Peyer's patch (tissue), 4 donors: ENCODE results near the gene NUMA1.

Experiments
- CTCF ChIP-seq, 6 experiments: fragments of 450-650 bp in 4 of 6; fragments of 200-600 bp in 2 of 6; sonication (generic) in 1 of 6; IDR thresholded peaks; one replicate each; pipeline ENCODE4 v1.5.1; 2017 to 2019; ENCODE audit warnings: antibody characterized with exemption in 6 of 6, mild to moderate bottlenecking in 3 of 6, moderate library complexity in 1 of 6
- POLR2A ChIP-seq, 2 donors: fragments of 450-650 bp; IDR thresholded peaks; one replicate each; pipeline ENCODE4 v1.5.1; 2017; ENCODE audit warnings: antibody characterized with exemption in 2 of 2, mild to moderate bottlenecking in 2 of 2, moderate library complexity in 2 of 2

- TF ChIP-seq CTCF (IDR thresholded peaks at IDR 0.05) (no peak), POLR2A (IDR thresholded peaks at IDR 0.05) (no peak)
These were observed 56.1 kb downstream of the NUMA1 start for GRCh38 chr11:72024069-72024754.
